Lung (tissue), 12 donors: ENCODE data around the gene ELK1. TPM values are rescaled to one million over a fixed set of nuclear protein-coding genes. Genes with fewer than 3 reads are reported as not detected.

Source experiments
- ATAC-seq: fragments of 200-7000 bp; cut with Tn5 transposase; one replicate; pipeline ENCODE4 v1.9.1; 2020; ENCODE audit warnings: moderate number of reproducible peaks; ENCODE audit not compliant: insufficient read depth, low FRiP score
- DNase-seq, 3 donors: peaks; one replicate each; pipeline ENCODE4 v3.0.0-alpha.2; 2013 to 2017
- H3K27ac ChIP-seq, 2 donors: one replicate each; pipeline ENCODE4 v1.5.1; 2013; ENCODE audit warnings: mild to moderate bottlenecking in 2 of 2, moderate library complexity in 2 of 2, control low read depth in 1 of 2, inconsistent platforms in 1 of 2, low read depth in 1 of 2, low read length in 1 of 2
- H3K27me3 ChIP-seq, 3 donors: one replicate each; pipeline ENCODE4 v1.5.1; 2013; ENCODE audit warnings: low read length in 2 of 3; ENCODE audit not compliant: control insufficient read depth in 3 of 3, insufficient read depth in 3 of 3
- H3K36me3 ChIP-seq, 4 donors: one replicate each; pipeline ENCODE4 v1.5.1; 2013; ENCODE audit warnings: low read length in 4 of 4, mild to moderate bottlenecking in 1 of 4, moderate library complexity in 1 of 4; ENCODE audit not compliant: control insufficient read depth in 4 of 4, insufficient read depth in 4 of 4
- H3K4me1 ChIP-seq, 5 donors: one replicate each; pipeline ENCODE4 v1.5.1; 2013; ENCODE audit warnings: low read length in 5 of 5, mild to moderate bottlenecking in 2 of 5, moderate library complexity in 1 of 5; ENCODE audit not compliant: control insufficient read depth in 5 of 5, insufficient read depth in 5 of 5
- H3K4me3 ChIP-seq: one replicate; pipeline ENCODE4 v1.5.1; 2013; ENCODE audit warnings: mild to moderate bottlenecking, control low read depth, moderate library complexity
- H3K9ac ChIP-seq, 2 donors: one replicate each; pipeline ENCODE4 v1.5.1; 2013; ENCODE audit warnings: low read length in 2 of 2, control low read depth in 1 of 2; ENCODE audit not compliant: insufficient read depth in 1 of 2
- H3K9me3 ChIP-seq, 4 donors: one replicate each; pipeline ENCODE4 v1.5.1; 2013; ENCODE audit warnings: low read length in 3 of 4, mild to moderate bottlenecking in 1 of 4, moderate library complexity in 1 of 4; ENCODE audit not compliant: control insufficient read depth in 4 of 4, insufficient read depth in 3 of 4
- WGBS, 2 donors: extraction: QIAGEN DNeasy Blood & Tissue Kit; methylation state at CpG; one replicate each; pipeline ENCODE4 v1.1.7; 2013; 5-methylcytosine and 5-hydroxymethylcytosine counted together
- polyA plus RNA-seq, 2 donors: library from polyadenylated mRNA; stranded (reverse); fragments of 200-250 nt; gene quantifications; one replicate each; pipeline ENCODE4 v1.2.1, GENCODE V29; 2013
- total RNA-seq, 2 donors: library from RNA; depleted of rRNA in 1 of 2; stranded (reverse); fragments of >200 nt in 1 of 2; gene quantifications; one replicate each; pipeline ENCODE4 v1.2.1, GENCODE V29; 2014 to 2021
- TF ChIP-seq, protein P1 (sequence below): IDR thresholded peaks from 2 replicates; pipeline ENCODE4 v1.5.1; 2012; ENCODE audit warnings: mild to moderate bottlenecking; ENCODE audit errors: control extremely low read depth, extremely low read depth
- donor health status: control.
- donor health status: control.
- donor health status: Bipolar disorder and iron deficiency.
- donor health status: healthy.
- donor health status: DM: yes; HTN: yes; CAD: no.

ELK1 gene
- total and polyA plus RNA-seq, 4 donors = 9.8 to 37.6 (median 26.2) TPM

DNA sequence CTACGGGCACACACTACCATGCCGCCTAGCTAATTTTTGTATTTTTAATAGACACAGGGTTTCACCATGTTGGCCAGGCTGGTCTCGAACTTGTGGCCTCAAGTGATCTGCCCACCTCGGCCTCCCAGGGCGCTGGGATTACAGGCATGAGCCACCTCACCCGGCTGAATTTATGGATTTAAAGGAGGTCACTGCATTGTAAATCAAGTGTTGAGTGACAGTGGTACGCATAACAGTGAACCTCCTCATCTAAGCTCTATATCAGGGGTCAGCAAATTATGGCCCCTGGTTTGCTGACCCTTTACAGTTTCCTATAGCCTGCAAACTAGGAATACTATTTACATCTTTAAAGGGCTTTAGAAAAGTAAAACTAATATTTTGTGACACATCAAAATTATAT lies 11.2 kb upstream of the ELK1 start:
- Histone ChIP-seq H3K27me3 (no peaks in the 10 kb centered on the region), H3K4me3 (no peak overlapping the region), H3K4me1 (no peaks in the 10 kb centered on the region), H3K36me3 (peaks cover 0 to 2% (median under 1%) of the 10 kb centered on the region in 4 donors), H3K27ac (no peak overlapping the region), H3K9me3 (no peaks in the 10 kb centered on the region), H3K9ac (no peak overlapping the region)
- no peak for ATAC-seq
- DNase-seq = no peak
- 83 to 97% methylated on average over 7 of the region's 7 CpGs for WGBS, 2 donors
- TF ChIP-seq, protein P1, sequence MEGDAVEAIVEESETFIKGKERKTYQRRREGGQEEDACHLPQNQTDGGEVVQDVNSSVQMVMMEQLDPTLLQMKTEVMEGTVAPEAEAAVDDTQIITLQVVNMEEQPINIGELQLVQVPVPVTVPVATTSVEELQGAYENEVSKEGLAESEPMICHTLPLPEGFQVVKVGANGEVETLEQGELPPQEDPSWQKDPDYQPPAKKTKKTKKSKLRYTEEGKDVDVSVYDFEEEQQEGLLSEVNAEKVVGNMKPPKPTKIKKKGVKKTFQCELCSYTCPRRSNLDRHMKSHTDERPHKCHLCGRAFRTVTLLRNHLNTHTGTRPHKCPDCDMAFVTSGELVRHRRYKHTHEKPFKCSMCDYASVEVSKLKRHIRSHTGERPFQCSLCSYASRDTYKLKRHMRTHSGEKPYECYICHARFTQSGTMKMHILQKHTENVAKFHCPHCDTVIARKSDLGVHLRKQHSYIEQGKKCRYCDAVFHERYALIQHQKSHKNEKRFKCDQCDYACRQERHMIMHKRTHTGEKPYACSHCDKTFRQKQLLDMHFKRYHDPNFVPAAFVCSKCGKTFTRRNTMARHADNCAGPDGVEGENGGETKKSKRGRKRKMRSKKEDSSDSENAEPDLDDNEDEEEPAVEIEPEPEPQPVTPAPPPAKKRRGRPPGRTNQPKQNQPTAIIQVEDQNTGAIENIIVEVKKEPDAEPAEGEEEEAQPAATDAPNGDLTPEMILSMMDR = no peak

DNA sequence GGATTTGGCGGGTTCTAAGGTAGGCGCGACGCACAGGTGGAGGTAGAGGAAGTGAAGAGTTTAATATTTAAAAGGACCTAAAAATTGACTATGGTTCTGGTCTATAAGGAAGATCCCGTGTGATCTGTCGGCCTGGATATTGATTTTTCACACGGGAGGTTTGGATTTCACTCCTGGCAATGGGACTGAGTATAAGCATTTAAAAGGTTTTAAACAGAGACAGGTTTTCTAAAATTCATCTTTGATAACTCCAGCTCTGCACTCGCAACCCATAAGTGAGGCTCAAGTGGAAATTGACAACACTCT lies 9.0 kb upstream of the ELK1 start:
- Histone ChIP-seq H3K4me1 (no peaks in the 10 kb centered on the region), H3K36me3 (peaks cover 0 to 5% (median 2%) of the 10 kb centered on the region in 4 donors), H3K4me3 (no peak overlapping the region), H3K9me3 (no peaks in the 10 kb centered on the region), H3K27ac (peak overlapping the region; percentile 95 to 96), H3K9ac (peak overlapping the region in 1 of 2 donors; percentile 4), H3K27me3 (no peaks in the 10 kb centered on the region)
- TF ChIP-seq, protein P1 = no peak
- DNase-seq = no peak
- 30 to 46% methylated on average over 8 of the region's 8 CpGs for WGBS, 2 donors
- no peak for ATAC-seq

DNA sequence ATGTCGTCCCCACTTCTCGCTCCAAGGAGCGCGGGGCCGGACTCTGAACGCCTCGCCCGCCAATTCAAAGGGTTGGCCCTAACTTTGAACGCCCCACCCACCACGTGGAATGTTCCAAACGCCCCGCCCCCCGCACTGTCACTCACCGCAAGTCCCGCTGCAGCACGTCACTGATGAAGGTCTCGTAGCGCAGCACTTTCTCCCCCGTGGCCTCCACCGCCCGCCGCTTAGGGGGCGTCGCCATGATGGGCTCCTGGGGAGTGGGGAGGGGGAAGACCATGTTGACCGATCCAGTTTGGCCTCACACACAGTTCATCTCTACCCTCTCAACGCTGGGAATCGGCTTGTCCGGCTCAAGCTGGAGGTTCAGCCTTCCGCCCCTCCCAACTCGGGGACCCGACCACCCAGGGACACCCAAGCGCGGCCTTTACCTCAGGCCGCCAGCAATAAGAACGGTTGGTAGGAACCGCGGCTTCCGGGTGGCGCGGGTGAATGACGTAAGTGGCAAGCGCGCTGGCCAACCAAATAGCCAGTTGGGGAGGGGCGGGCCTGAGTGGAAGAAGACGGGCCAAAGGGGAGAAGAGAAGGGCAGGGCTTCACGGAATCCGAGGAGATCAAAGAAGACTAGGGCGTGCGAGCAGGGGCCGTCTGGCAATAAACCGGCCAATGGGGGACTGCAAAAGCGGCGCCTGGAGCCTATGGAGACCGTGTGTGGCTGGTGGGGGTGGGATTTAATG lies 8.5 kb upstream of the ELK1 start, which contains the start of gene UXT:
UXT (minus strand) TSS at position 497 of the 737 bp plus-strand sequence; CDS start at position 244, 253 bp downstream.
- Histone ChIP-seq H3K9me3 (no peaks in the 10 kb centered on the region), H3K27ac (peak within 1 kb of the TSS; percentile 95 to 96), H3K27me3 (no peaks in the 10 kb centered on the region), H3K36me3 (peaks cover 0 to 5% (median 2%) of the 10 kb centered on the region in 4 donors), H3K4me3 (peak within 1 kb of the TSS; percentile 52), H3K4me1 (no peaks in the 10 kb centered on the region), H3K9ac (peak within 1 kb of the TSS; percentile 75 to 81)
- 0 to 33% methylated on average over 35 to 54 of the region's 54 CpGs for WGBS, 2 donors
- peak; percentile 96 for DNase-seq
- ATAC-seq = peak; percentile 90
- TF ChIP-seq, protein P1 = no peak
